ENCODE results near the gene UMODL1.
"Not testable (repeated sequence)": the region's sequence is repeated elsewhere in the genome, so short reads cannot be mapped to it uniquely, and the experiment has no call there.

Gene UMODL1

GRCh38 chr21:42171091-42172053, 100.3 kb downstream of the UMODL1 start:
- peak; percentile 17 for DNase-seq

- DNase-seq = no peak
These were observed 101.7 kb downstream of the UMODL1 start for GRCh38 chr21:42172596-42173483.

GRCh38 chr21:42174173-42174572, 103.1 kb downstream of the UMODL1 start:
- DNase-seq = no peak

- DNase-seq = no peak
These were observed 104.1 kb downstream of the UMODL1 start for GRCh38 chr21:42175110-42175710.

GRCh38 chr21:42176859-42177258, 105.7 kb downstream of the UMODL1 start:
- DNase-seq = no peak

GRCh38 chr21:42179316-42179715, 108.2 kb downstream of the UMODL1 start:
- no peak for DNase-seq

- not testable (repeated sequence) for DNase-seq
These were observed 108.9 kb downstream of the UMODL1 start for GRCh38 chr21:42180001-42180400.

- DNase-seq = no peak
These were observed 111.7 kb downstream of the UMODL1 start for GRCh38 chr21:42182713-42183371.

- DNase-seq = no peak
These were observed 112.5 kb downstream of the UMODL1 start for GRCh38 chr21:42183374-42184266.

GRCh38 chr21:42186591-42186990, 115.5 kb downstream of the UMODL1 start:
- no peak for DNase-seq

- DNase-seq = peak; percentile 91
These were observed 117.0 kb downstream of the UMODL1 start for GRCh38 chr21:42187976-42188653.

- no peak for DNase-seq
These were observed 117.5 kb downstream of the UMODL1 start for GRCh38 chr21:42188663-42189062.

- DNase-seq = no peak
These were observed 118.3 kb downstream of the UMODL1 start for GRCh38 chr21:42189431-42189830.

GRCh38 chr21:42189860-42190485, 118.9 kb downstream of the UMODL1 start:
- DNase-seq = no peak

GRCh38 chr21:42190486-42190863, 119.4 kb downstream of the UMODL1 start:
- no peak for DNase-seq

GRCh38 chr21:42191064-42191463, 119.9 kb downstream of the UMODL1 start:
- DNase-seq = no peak

- peak; percentile 16 for DNase-seq
These were observed 120.8 kb downstream of the UMODL1 start for GRCh38 chr21:42191696-42192595.
